ENCODE measurements around the gene PCDHGA12. TPM values are rescaled to one million over a fixed set of nuclear protein-coding genes. Genes with fewer than 3 reads are reported as not detected.
"Not testable (repeated sequence)": the region's sequence is repeated elsewhere in the genome, so short reads cannot be mapped to it uniquely, and the experiment has no call there.

Gene PCDHGA12
- total RNA-seq, 1 donor: 39.7 TPM

GRCh38 chr5:141411575-141411974, 18.7 kb upstream of the PCDHGA12 start:
- no peak overlapping the region for H3K4me3 ChIP-seq (ENCODE audit: low read depth, low read length)
- DNase-seq (ENCODE audit: low read depth): no peak
- no peak for TF ChIP-seq CTCF (IDR thresholded peaks at IDR 0.05; ENCODE audit: insufficient read depth, low read length)

GRCh38 chr5:141412854-141413539, 17.3 kb upstream of the PCDHGA12 start, which contains the start of gene PCDHGA10:
Gene PCDHGA10 (plus strand): TSS chr5:141412987. CDS start chr5:141413176, 189 bp downstream.
- peak within 1 kb of the TSS; percentile 62 for H3K4me3 ChIP-seq (ENCODE audit: low read depth, low read length)
- peak; percentile 82 for DNase-seq (ENCODE audit: low read depth)
- peak; percentile 76 for TF ChIP-seq CTCF (IDR thresholded peaks at IDR 0.05; ENCODE audit: insufficient read depth, low read length)

- no peak for DNase-seq (ENCODE audit: low read depth)
- peak overlapping the region; percentile 62 for H3K4me3 ChIP-seq (ENCODE audit: low read depth, low read length)
- TF ChIP-seq CTCF (IDR thresholded peaks at IDR 0.05; ENCODE audit: insufficient read depth, low read length): no peak
These were observed 16.7 kb upstream of the PCDHGA12 start for GRCh38 chr5:141413540-141414069.

- not testable (repeated sequence) for H3K4me3 ChIP-seq (ENCODE audit: low read depth, low read length); DNase-seq (ENCODE audit: low read depth)
These were observed 15.6 kb upstream of the PCDHGA12 start for GRCh38 chr5:141414548-141415274.

- DNase-seq (ENCODE audit: low read depth): not testable (repeated sequence)
These were observed 15.1 kb upstream of the PCDHGA12 start for GRCh38 chr5:141415275-141415618.

GRCh38 chr5:141417494-141418172, 12.7 kb upstream of the PCDHGA12 start, which contains the start of gene PCDHGB7:
Gene PCDHGB7 (plus strand): TSS chr5:141417677. CDS start chr5:141417860, 183 bp downstream.
- peak; percentile 87 for DNase-seq (ENCODE audit: low read depth)

More at GRCh38 chr5:141415275-141415618, 15.1 kb upstream of the PCDHGA12 start:
- H3K4me3 ChIP-seq (ENCODE audit: low read depth, low read length): not testable (repeated sequence)

More at GRCh38 chr5:141417494-141418172, 12.7 kb upstream of the PCDHGA12 start, which contains the start of gene PCDHGB7:
- peak; percentile 87 for TF ChIP-seq CTCF (IDR thresholded peaks at IDR 0.05; ENCODE audit: insufficient read depth, low read length)
- peak within 1 kb of the TSS; percentile 66 for H3K4me3 ChIP-seq (ENCODE audit: low read depth, low read length)
